SH-SY5Y (cell line): Measurements from ENCODE around the gene CDC42EP4.
A peak's percentile ranks its signal among the peaks of the same experiment; 100 is the strongest.

Experiments
- GATA2 ChIP-seq: IDR thresholded peaks from 2 replicates; pipeline ENCODE4 v1.6.1; 2011; ENCODE audit warnings: mild to moderate bottlenecking, low read depth, low read length
- GATA3 ChIP-seq: IDR thresholded peaks from 2 replicates; pipeline ENCODE4 v1.6.1; 2011; ENCODE audit warnings: low read depth, mild to moderate bottlenecking, low read length, moderate library complexity

- peak; percentile 67; the same call in 1 of the 2 replicates for TF ChIP-seq GATA2
- no peak for TF ChIP-seq GATA3
Observed at GRCh38 chr17:73278465-73279453, 33.0 kb downstream of the CDC42EP4 start.
